ENCODE results near the gene SCUBE1.

Gene SCUBE1

GRCh38 chr22:43329061-43329460 is 14.1 kb downstream of the SCUBE1 start:
- Mint-ChIP-seq H3K4me1 (ENCODE audit: low read depth) (no peaks in the 10 kb centered on the region), H3K27me3 (peaks cover 2% of the 10 kb centered on the region), H3K9me3 (no peaks in the 10 kb centered on the region), H3K27ac (no peak overlapping the region), H3K36me3 (ENCODE audit: low read depth) (no peaks in the 10 kb centered on the region), H3K4me3 (no peak overlapping the region)
- intact Hi-C loops (cut with micrococcal nuclease), result no loop called here

- H3K4me1 Mint-ChIP-seq (ENCODE audit: low read depth), result no peaks in the 10 kb centered on the region
- intact Hi-C loops (cut with micrococcal nuclease), result no loop called here
- H3K27me3 Mint-ChIP-seq, result peaks cover 2% of the 10 kb centered on the region
- no peak overlapping the region for H3K27ac Mint-ChIP-seq
- H3K36me3 Mint-ChIP-seq (ENCODE audit: low read depth), result no peaks in the 10 kb centered on the region
- H3K4me3 Mint-ChIP-seq, result no peak overlapping the region
- no peaks in the 10 kb centered on the region for H3K9me3 Mint-ChIP-seq
Measured at GRCh38 chr22:43327157-43327438, 16.1 kb downstream of the SCUBE1 start.

- H3K4me3 Mint-ChIP-seq, result no peak overlapping the region
Measured at GRCh38 chr22:43326331-43327156, 16.6 kb downstream of the SCUBE1 start.

GRCh38 chr22:43325176-43325575 is 18.0 kb downstream of the SCUBE1 start:
- no peaks in the 10 kb centered on the region for H3K36me3 Mint-ChIP-seq (ENCODE audit: low read depth)
- intact Hi-C loops (cut with micrococcal nuclease), result no loop called here
- peaks cover 2% of the 10 kb centered on the region for H3K27me3 Mint-ChIP-seq
- H3K4me3 Mint-ChIP-seq, result no peak overlapping the region
- no peak overlapping the region for H3K27ac Mint-ChIP-seq
- peaks cover 7% of the 10 kb centered on the region for H3K9me3 Mint-ChIP-seq
- H3K4me1 Mint-ChIP-seq (ENCODE audit: low read depth), result peaks cover 8% of the 10 kb centered on the region

More at GRCh38 chr22:43326331-43327156, 16.6 kb downstream of the SCUBE1 start:
- Mint-ChIP-seq H3K27me3 (peaks cover 2% of the 10 kb centered on the region), H3K4me1 (ENCODE audit: low read depth) (no peaks in the 10 kb centered on the region), H3K9me3 (no peaks in the 10 kb centered on the region), H3K36me3 (ENCODE audit: low read depth) (no peaks in the 10 kb centered on the region), H3K27ac (no peak overlapping the region)
- intact Hi-C loops (cut with micrococcal nuclease), result no loop called here

- H3K4me1 Mint-ChIP-seq (ENCODE audit: low read depth), result peaks cover 8% of the 10 kb centered on the region
- no peak overlapping the region for H3K27ac Mint-ChIP-seq
- intact Hi-C loops (cut with micrococcal nuclease), result no loop called here
- H3K9me3 Mint-ChIP-seq, result peaks cover 7% of the 10 kb centered on the region
- H3K27me3 Mint-ChIP-seq, result peaks cover 5% of the 10 kb centered on the region
- H3K36me3 Mint-ChIP-seq (ENCODE audit: low read depth), result no peaks in the 10 kb centered on the region
- H3K4me3 Mint-ChIP-seq, result no peak overlapping the region
Measured at GRCh38 chr22:43320943-43321900, 21.9 kb downstream of the SCUBE1 start.

GRCh38 chr22:43319661-43320486 is 23.3 kb downstream of the SCUBE1 start:
- intact Hi-C loops (cut with micrococcal nuclease), result no loop called here
- Mint-ChIP-seq H3K27ac (no peak overlapping the region), H3K36me3 (ENCODE audit: low read depth) (no peaks in the 10 kb centered on the region), H3K4me3 (no peak overlapping the region), H3K9me3 (peaks cover 7% of the 10 kb centered on the region), H3K4me1 (ENCODE audit: low read depth) (peaks cover 8% of the 10 kb centered on the region), H3K27me3 (peaks cover 5% of the 10 kb centered on the region)

GRCh38 chr22:43317239-43317638 is 25.9 kb downstream of the SCUBE1 start:
- Mint-ChIP-seq H3K36me3 (ENCODE audit: low read depth) (no peaks in the 10 kb centered on the region), H3K27me3 (peaks cover 7% of the 10 kb centered on the region), H3K27ac (no peak overlapping the region), H3K4me1 (ENCODE audit: low read depth) (peaks cover 29% of the 10 kb centered on the region), H3K4me3 (no peak overlapping the region), H3K9me3 (peaks cover 7% of the 10 kb centered on the region)
- intact Hi-C loops (cut with micrococcal nuclease), result no loop called here

- peaks cover 7% of the 10 kb centered on the region for H3K27me3 Mint-ChIP-seq
- H3K36me3 Mint-ChIP-seq (ENCODE audit: low read depth), result no peaks in the 10 kb centered on the region
- peaks cover under 1% of the 10 kb centered on the region for H3K9me3 Mint-ChIP-seq
- peaks cover 27% of the 10 kb centered on the region for H3K4me1 Mint-ChIP-seq (ENCODE audit: low read depth)
- intact Hi-C loops (cut with micrococcal nuclease), result no loop called here
- no peak overlapping the region for H3K4me3 Mint-ChIP-seq
- no peak overlapping the region for H3K27ac Mint-ChIP-seq
Measured at GRCh38 chr22:43315687-43316217, 27.4 kb downstream of the SCUBE1 start.

GRCh38 chr22:43314611-43315010 is 28.6 kb downstream of the SCUBE1 start:
- Mint-ChIP-seq H3K27ac (no peak overlapping the region), H3K36me3 (ENCODE audit: low read depth) (no peaks in the 10 kb centered on the region), H3K9me3 (no peaks in the 10 kb centered on the region), H3K27me3 (peaks cover 12% of the 10 kb centered on the region), H3K4me3 (no peak overlapping the region), H3K4me1 (ENCODE audit: low read depth) (peaks cover 26% of the 10 kb centered on the region)
- intact Hi-C loops (cut with micrococcal nuclease), result no loop called here

- Mint-ChIP-seq H3K27me3 (peaks cover 13% of the 10 kb centered on the region), H3K27ac (peak overlapping the region; percentile 16), H3K36me3 (ENCODE audit: low read depth) (no peaks in the 10 kb centered on the region), H3K4me1 (ENCODE audit: low read depth) (peaks cover 26% of the 10 kb centered on the region), H3K9me3 (no peaks in the 10 kb centered on the region), H3K4me3 (no peak overlapping the region)
- intact Hi-C loops (cut with micrococcal nuclease), result no loop called here
Measured at GRCh38 chr22:43313890-43314474, 29.2 kb downstream of the SCUBE1 start.

- H3K27me3 Mint-ChIP-seq, result peaks cover 15% of the 10 kb centered on the region
- H3K9me3 Mint-ChIP-seq, result no peaks in the 10 kb centered on the region
- intact Hi-C loops (cut with micrococcal nuclease), result no loop called here
- no peak overlapping the region for H3K4me3 Mint-ChIP-seq
- H3K4me1 Mint-ChIP-seq (ENCODE audit: low read depth), result peaks cover 26% of the 10 kb centered on the region
- peak overlapping the region; percentile 16 for H3K27ac Mint-ChIP-seq
- H3K36me3 Mint-ChIP-seq (ENCODE audit: low read depth), result no peaks in the 10 kb centered on the region
Measured at GRCh38 chr22:43313244-43313889, 29.8 kb downstream of the SCUBE1 start.

- Mint-ChIP-seq H3K4me1 (ENCODE audit: low read depth) (peaks cover 26% of the 10 kb centered on the region), H3K9me3 (no peaks in the 10 kb centered on the region), H3K27ac (no peak overlapping the region), H3K36me3 (ENCODE audit: low read depth) (no peaks in the 10 kb centered on the region), H3K27me3 (peaks cover 15% of the 10 kb centered on the region), H3K4me3 (no peak overlapping the region)
- intact Hi-C loops (cut with micrococcal nuclease), result no loop called here
Measured at GRCh38 chr22:43312608-43313007, 30.6 kb downstream of the SCUBE1 start.

GRCh38 chr22:43310798-43311197 is 32.4 kb downstream of the SCUBE1 start:
- Mint-ChIP-seq H3K36me3 (ENCODE audit: low read depth) (no peaks in the 10 kb centered on the region), H3K27ac (no peak overlapping the region), H3K4me3 (no peak overlapping the region), H3K27me3 (peaks cover 10% of the 10 kb centered on the region), H3K4me1 (ENCODE audit: low read depth) (peaks cover 26% of the 10 kb centered on the region), H3K9me3 (no peaks in the 10 kb centered on the region)
- intact Hi-C loops (cut with micrococcal nuclease), result no loop called here

Measured in dendritic cell treated with granulocyte-macrophage colony-stimulating factor and Interleukin-4, amounts not matched to agents 40 ng/mL and 50 ng/mL, for 4 days (primary cell).